ENCODE measurements around the gene FBXL16.

DNA sequence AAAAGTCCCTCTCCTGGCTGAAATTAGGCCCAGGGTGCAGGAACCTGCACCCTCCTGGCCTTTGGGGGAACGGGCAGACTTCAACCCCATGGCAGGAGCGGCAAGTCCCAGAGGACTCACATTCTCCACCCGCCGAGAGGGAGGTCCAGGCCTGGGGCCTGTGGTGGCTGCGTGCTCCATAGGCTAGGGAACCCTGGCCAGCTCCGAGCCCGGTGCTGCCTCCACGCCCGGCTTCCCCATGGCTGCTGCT lies 20.5 kb upstream of the FBXL16 start:
- TF ChIP-seq EZH2phosphoT487 (IDR thresholded peaks at IDR 0.05; ENCODE audit: borderline replicate concordance) = no peak
- TF ChIP-seq, protein P1, sequence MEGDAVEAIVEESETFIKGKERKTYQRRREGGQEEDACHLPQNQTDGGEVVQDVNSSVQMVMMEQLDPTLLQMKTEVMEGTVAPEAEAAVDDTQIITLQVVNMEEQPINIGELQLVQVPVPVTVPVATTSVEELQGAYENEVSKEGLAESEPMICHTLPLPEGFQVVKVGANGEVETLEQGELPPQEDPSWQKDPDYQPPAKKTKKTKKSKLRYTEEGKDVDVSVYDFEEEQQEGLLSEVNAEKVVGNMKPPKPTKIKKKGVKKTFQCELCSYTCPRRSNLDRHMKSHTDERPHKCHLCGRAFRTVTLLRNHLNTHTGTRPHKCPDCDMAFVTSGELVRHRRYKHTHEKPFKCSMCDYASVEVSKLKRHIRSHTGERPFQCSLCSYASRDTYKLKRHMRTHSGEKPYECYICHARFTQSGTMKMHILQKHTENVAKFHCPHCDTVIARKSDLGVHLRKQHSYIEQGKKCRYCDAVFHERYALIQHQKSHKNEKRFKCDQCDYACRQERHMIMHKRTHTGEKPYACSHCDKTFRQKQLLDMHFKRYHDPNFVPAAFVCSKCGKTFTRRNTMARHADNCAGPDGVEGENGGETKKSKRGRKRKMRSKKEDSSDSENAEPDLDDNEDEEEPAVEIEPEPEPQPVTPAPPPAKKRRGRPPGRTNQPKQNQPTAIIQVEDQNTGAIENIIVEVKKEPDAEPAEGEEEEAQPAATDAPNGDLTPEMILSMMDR (conservative IDR thresholded peaks at IDR 0.05; ENCODE audit: low read length) = no peak

Data from Loucy (cell line).